ENCODE data around the gene CRLF2. TPM values are rescaled to one million over a fixed set of nuclear protein-coding genes. Genes with fewer than 3 reads are reported as not detected.
"Not testable (repeated sequence)": the region's sequence is repeated elsewhere in the genome, so short reads cannot be mapped to it uniquely, and the experiment has no call there.

Gene CRLF2
- total and polyA plus RNA-seq, 4 donors: 0.19 TPM; not detected in 3

DNA sequence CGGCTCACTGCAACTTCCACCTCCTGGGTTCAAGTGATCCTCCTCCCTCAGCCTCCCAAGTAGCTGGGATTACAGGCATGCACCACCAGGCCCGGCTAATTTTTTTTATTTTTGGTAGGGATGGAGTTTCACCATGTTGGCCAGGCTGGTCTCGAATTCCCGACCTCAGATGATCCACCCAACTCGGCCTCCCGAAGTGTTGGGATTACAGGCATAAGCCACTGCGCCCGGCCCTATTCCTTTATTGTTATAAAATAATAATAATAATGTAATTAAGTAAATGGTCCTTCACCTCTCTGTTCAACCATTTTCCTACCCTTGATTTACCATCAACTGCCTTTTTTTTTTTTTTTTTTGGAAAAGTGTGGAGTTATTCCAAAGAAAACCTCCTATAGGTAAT lies 15.7 kb upstream of the CRLF2 start:
- not testable (repeated sequence) for H3K36me3 ChIP-seq (ENCODE audit: control insufficient read depth in 4 of 4, insufficient read depth in 3 of 4, low read depth in 1 of 4, low read length in 3 of 4); H3K9ac ChIP-seq (ENCODE audit: low read depth in 1 of 2, low read length in 2 of 2); H3K27ac ChIP-seq (ENCODE audit: low read depth in 1 of 2, low read length in 2 of 2); DNase-seq (ENCODE audit: low spot score); H3K4me3 ChIP-seq (ENCODE audit: low read depth in 1 of 3, low read length in 3 of 3); H3K27me3 ChIP-seq (ENCODE audit: control insufficient read depth in 4 of 4, insufficient read depth in 4 of 4, low read length in 3 of 4); H3K9me3 ChIP-seq (ENCODE audit: control insufficient read depth in 4 of 4, low read length in 3 of 4); H3K4me1 ChIP-seq (ENCODE audit: control insufficient read depth in 4 of 4, insufficient read depth in 4 of 4, low read length in 3 of 4)
- 82% methylated on average over 8 of the region's 8 CpGs for WGBS

DNA sequence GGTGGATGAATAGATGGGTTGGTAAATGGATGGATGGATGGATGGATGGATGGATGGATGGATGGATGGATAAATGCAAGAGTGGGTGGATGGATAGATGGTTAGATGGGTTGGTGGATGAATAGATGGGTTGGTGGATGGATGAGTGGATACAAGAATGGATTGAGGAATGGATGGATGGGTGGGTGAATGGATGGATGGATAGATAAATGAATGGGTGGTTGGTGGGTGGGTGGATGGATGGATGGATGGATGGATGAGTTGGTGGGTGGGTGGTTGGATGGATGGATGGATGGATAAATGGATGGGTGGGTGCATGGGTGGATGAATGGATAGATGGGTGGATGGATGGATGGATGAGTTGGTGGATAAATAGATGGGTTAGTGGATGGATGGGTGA lies 13.8 kb upstream of the CRLF2 start:
- no peaks in the 10 kb centered on the region for H3K4me1 ChIP-seq (ENCODE audit: control insufficient read depth in 4 of 4, insufficient read depth in 4 of 4, low read length in 3 of 4)
- H3K4me3 ChIP-seq (ENCODE audit: low read depth in 1 of 3, low read length in 3 of 3): no peak overlapping the region
- H3K9me3 ChIP-seq (ENCODE audit: control insufficient read depth in 4 of 4, low read length in 3 of 4): peaks cover 0 to 6% (median 4%) of the 10 kb centered on the region in 4 donors
- H3K36me3 ChIP-seq (ENCODE audit: control insufficient read depth in 4 of 4, insufficient read depth in 3 of 4, low read depth in 1 of 4, low read length in 3 of 4): no peaks in the 10 kb centered on the region
- H3K27ac ChIP-seq (ENCODE audit: low read depth in 1 of 2, low read length in 2 of 2): no peak overlapping the region
- TF ChIP-seq, protein P1, sequence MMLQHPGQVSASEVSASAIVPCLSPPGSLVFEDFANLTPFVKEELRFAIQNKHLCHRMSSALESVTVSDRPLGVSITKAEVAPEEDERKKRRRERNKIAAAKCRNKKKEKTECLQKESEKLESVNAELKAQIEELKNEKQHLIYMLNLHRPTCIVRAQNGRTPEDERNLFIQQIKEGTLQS (IDR thresholded peaks at IDR 0.05): no peak
- TF ChIP-seq HNF4G (IDR thresholded peaks at IDR 0.05) (no peak), JUND (IDR thresholded peaks at IDR 0.05) (no peak), REST (IDR thresholded peaks at IDR 0.05) (no peak), FOXA1 (IDR thresholded peaks at IDR 0.05) (no peak), NR2F2 (IDR thresholded peaks at IDR 0.05) (no peak), SP1 (IDR thresholded peaks at IDR 0.05) (no peak), RAD21 (IDR thresholded peaks at IDR 0.05) (no peak), FOXA2 (IDR thresholded peaks at IDR 0.05) (no peak), ZBTB33 (IDR thresholded peaks at IDR 0.05) (no peak), EGR1 (IDR thresholded peaks at IDR 0.05; ENCODE audit: low read depth in 2 of 2) (no peak), CTCF (IDR thresholded peaks at IDR 0.05; ENCODE audit: low read depth, low read length, missing input control) (no peak), HNF4A (conservative IDR thresholded peaks at IDR 0.05) (no peak), GABPA (IDR thresholded peaks at IDR 0.05 in 1 of 2, conservative IDR thresholded peaks at IDR 0.05 in 1 of 2) (no peak), YY1 (IDR thresholded peaks at IDR 0.05) (no peak), RXRA (IDR thresholded peaks at IDR 0.05) (no peak), TAF1 (conservative IDR thresholded peaks at IDR 0.05) (no peak)
- TF ChIP-seq, protein P2, sequence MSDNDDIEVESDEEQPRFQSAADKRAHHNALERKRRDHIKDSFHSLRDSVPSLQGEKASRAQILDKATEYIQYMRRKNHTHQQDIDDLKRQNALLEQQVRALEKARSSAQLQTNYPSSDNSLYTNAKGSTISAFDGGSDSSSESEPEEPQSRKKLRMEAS (IDR thresholded peaks at IDR 0.05): no peak
- no peak for DNase-seq (ENCODE audit: low spot score)
- H3K27me3 ChIP-seq (ENCODE audit: control insufficient read depth in 4 of 4, insufficient read depth in 4 of 4, low read length in 3 of 4): no peaks in the 10 kb centered on the region
- H3K9ac ChIP-seq (ENCODE audit: low read depth in 1 of 2, low read length in 2 of 2): no peak overlapping the region
